Tibial nerve (tissue), 4 donors: Measurements from ENCODE around the gene NOS2. TPM values are rescaled to one million over a fixed set of nuclear protein-coding genes. Genes with fewer than 3 reads are reported as not detected.

Experiments used
- DNase-seq, 2 donors: peaks; one replicate each; pipeline ENCODE4 v3.0.0-alpha.2; 2019; ENCODE audit warnings: low spot score in 2 of 2
- H3K27ac ChIP-seq, 4 donors: fragments of 200-600 bp; sonication (generic) in 3 of 4; one replicate each; pipeline ENCODE4 v1.5.1; 2017 to 2019; ENCODE audit warnings: mild to moderate bottlenecking in 1 of 4
- H3K27me3 ChIP-seq, 2 donors: fragments of 200-600 bp; sonication (generic) in 1 of 2; one replicate each; pipeline versions ENCODE4 v1.5.1 to v1.6.0; 2017 to 2019
- H3K36me3 ChIP-seq, 3 donors: fragments of 200-600 bp; sonication (generic); one replicate each; pipeline ENCODE4 v1.5.1; 2018 to 2019
- H3K4me1 ChIP-seq, 4 donors: fragments of 200-600 bp; sonication (generic) in 3 of 4; one replicate each; pipeline ENCODE4 v1.5.1; 2017 to 2019
- H3K4me3 ChIP-seq, 4 donors: fragments of 200-600 bp; sonication (generic) in 3 of 4; one replicate each; pipeline ENCODE4 v1.5.1; 2017 to 2019; ENCODE audit warnings: mild to moderate bottlenecking in 1 of 4, moderate library complexity in 1 of 4
- H3K9me3 ChIP-seq, 4 donors: fragments of 200-600 bp; sonication (generic) in 3 of 4; one replicate each; pipeline ENCODE4 v1.5.1; 2017 to 2019
- CTCF ChIP-seq, 5 experiments: fragments of 200-600 bp in 3 of 5; fragments of 450-650 bp in 2 of 5; sonication (generic) in 3 of 5; IDR thresholded peaks; one replicate each; pipeline ENCODE4 v1.5.1; 2016 to 2019; ENCODE audit warnings: antibody characterized with exemption in 5 of 5, mild to moderate bottlenecking in 3 of 5, moderate library complexity in 2 of 5
- EP300 ChIP-seq, 2 donors: sonication (generic); formaldehyde crosslinking; IDR thresholded peaks; one replicate each; pipeline ENCODE4 v1.6.1; 2017; ENCODE audit warnings: antibody characterized with exemption in 2 of 2, mild to moderate bottlenecking in 1 of 2
- POLR2A ChIP-seq, 2 donors: fragments of 450-650 bp; IDR thresholded peaks; one replicate each; pipeline ENCODE4 v1.6.1; 2017; ENCODE audit warnings: antibody characterized with exemption in 2 of 2, mild to moderate bottlenecking in 2 of 2, moderate library complexity in 2 of 2
- WGBS, 2 donors: methylation state at CpG; one replicate each; pipeline ENCODE4 v1.1.5; 2018; 5-methylcytosine and 5-hydroxymethylcytosine counted together
- total RNA-seq, 4 donors: library from RNA; depleted of rRNA; stranded (reverse); fragments of >200 nt; gene quantifications; one replicate each; pipeline ENCODE4 v1.1.0, GENCODE V29; 2016

Gene NOS2
- total RNA-seq, 4 donors from 2014 or later: 0.22 to 2.9 (median 0.72) TPM

- 77 to 79% methylated on average over 7 of the region's 7 CpGs for WGBS, 2 donors
These were observed 2.8 kb upstream of the NOS2 start for GRCh38 chr17:27802962-27803680.

GRCh38 chr17:27802033-27802432, 1.7 kb upstream of the NOS2 start:
- no peak for DNase-seq
- H3K36me3 ChIP-seq: no peaks in the 10 kb centered on the region
- no peak overlapping the region for H3K27ac ChIP-seq
- 82 to 88% methylated on average over 2 of the region's 2 CpGs for WGBS, 2 donors
- TF ChIP-seq EP300 (IDR thresholded peaks at IDR 0.05) (no peak), POLR2A (IDR thresholded peaks at IDR 0.05) (no peak), CTCF (IDR thresholded peaks at IDR 0.05) (no peak)
- no peaks in the 10 kb centered on the region for H3K27me3 ChIP-seq
- no peak overlapping the region for H3K4me3 ChIP-seq
- peaks cover 0 to 6% (median 2%) of the 10 kb centered on the region in 4 donors for H3K4me1 ChIP-seq
- H3K9me3 ChIP-seq: no peaks in the 10 kb centered on the region

More at GRCh38 chr17:27802962-27803680, 2.8 kb upstream of the NOS2 start:
- Histone ChIP-seq H3K4me1 (peaks cover 0 to 7% (median 2%) of the 10 kb centered on the region in 4 donors), H3K4me3 (no peak overlapping the region), H3K9me3 (no peaks in the 10 kb centered on the region), H3K36me3 (no peaks in the 10 kb centered on the region), H3K27ac (no peak overlapping the region), H3K27me3 (no peaks in the 10 kb centered on the region)
- no peak for TF ChIP-seq CTCF (IDR thresholded peaks at IDR 0.05)
- no peak for TF ChIP-seq POLR2A (IDR thresholded peaks at IDR 0.05)
- TF ChIP-seq EP300 (IDR thresholded peaks at IDR 0.05): no peak
- DNase-seq: no peak

- Histone ChIP-seq H3K9me3 (no peaks in the 10 kb centered on the region), H3K27ac (no peak overlapping the region), H3K4me1 (peaks cover 0 to 9% (median 4%) of the 10 kb centered on the region in 4 donors), H3K36me3 (no peaks in the 10 kb centered on the region), H3K4me3 (no peak overlapping the region), H3K27me3 (peaks cover 0 to 13% of the 10 kb centered on the region in 2 donors)
- no peak for TF ChIP-seq POLR2A (IDR thresholded peaks at IDR 0.05)
- TF ChIP-seq EP300 (IDR thresholded peaks at IDR 0.05): no peak
- no peak for TF ChIP-seq CTCF (IDR thresholded peaks at IDR 0.05)
- WGBS, 2 donors: 85 to 88% methylated on average over 8 of the region's 8 CpGs
- DNase-seq: no peak
These were observed 2.0 kb downstream of the NOS2 start for GRCh38 chr17:27798376-27798775.

GRCh38 chr17:27797390-27798091, 2.8 kb downstream of the NOS2 start:
- no peak overlapping the region for H3K4me3 ChIP-seq
- H3K9me3 ChIP-seq: no peaks in the 10 kb centered on the region
- H3K36me3 ChIP-seq: no peaks in the 10 kb centered on the region
- TF ChIP-seq EP300 (IDR thresholded peaks at IDR 0.05): no peak
- no peak for TF ChIP-seq POLR2A (IDR thresholded peaks at IDR 0.05)
- TF ChIP-seq CTCF (IDR thresholded peaks at IDR 0.05): no peak
- H3K27me3 ChIP-seq: peaks cover 0 to 21% of the 10 kb centered on the region in 2 donors
- DNase-seq: no peak
- H3K27ac ChIP-seq: no peak overlapping the region
- peaks cover 0 to 15% (median 6%) of the 10 kb centered on the region in 4 donors for H3K4me1 ChIP-seq
- 71 to 76% methylated on average over 9 of the region's 9 CpGs for WGBS, 2 donors
